ENCODE measurements around the gene APP.
A peak's percentile ranks its signal among the peaks of the same experiment; 100 is the strongest.

The APP gene

GRCh38 chr21:26125433-26126167, 45.0 kb downstream of the APP start:
- DNase-seq: no peak

- DNase-seq: no peak
These were observed 45.7 kb downstream of the APP start for GRCh38 chr21:26124896-26125295.

- DNase-seq: no peak
These were observed 46.1 kb downstream of the APP start for GRCh38 chr21:26124421-26124833.

- no peak for DNase-seq
These were observed 47.6 kb downstream of the APP start for GRCh38 chr21:26123012-26123411.

- no peak for DNase-seq
These were observed 49.7 kb downstream of the APP start for GRCh38 chr21:26120828-26121227.

GRCh38 chr21:26119906-26120305, 50.7 kb downstream of the APP start:
- no peak for DNase-seq

GRCh38 chr21:26118938-26119540, 51.5 kb downstream of the APP start:
- no peak for DNase-seq

GRCh38 chr21:26117972-26118367, 52.6 kb downstream of the APP start:
- no peak for DNase-seq

GRCh38 chr21:26117324-26117971, 53.1 kb downstream of the APP start:
- DNase-seq: no peak

- DNase-seq: no peak
These were observed 54.0 kb downstream of the APP start for GRCh38 chr21:26116456-26117011.

GRCh38 chr21:26115899-26116298, 54.7 kb downstream of the APP start:
- DNase-seq: no peak

- DNase-seq: peak; percentile 8
These were observed 55.3 kb downstream of the APP start for GRCh38 chr21:26115305-26115704.

- DNase-seq: no peak
These were observed 57.6 kb downstream of the APP start for GRCh38 chr21:26112975-26113374.

GRCh38 chr21:26112127-26112742, 58.3 kb downstream of the APP start:
- no peak for DNase-seq

- no peak for DNase-seq
These were observed 59.9 kb downstream of the APP start for GRCh38 chr21:26110715-26111114.

- DNase-seq: no peak
These were observed 63.1 kb downstream of the APP start for GRCh38 chr21:26107429-26107828.

GRCh38 chr21:26106562-26106961, 64.0 kb downstream of the APP start:
- no peak for DNase-seq

- no peak for DNase-seq
These were observed 64.8 kb downstream of the APP start for GRCh38 chr21:26105819-26106218.

GRCh38 chr21:26100573-26100972, 70.0 kb downstream of the APP start:
- DNase-seq: no peak

- DNase-seq: no peak
These were observed 70.9 kb downstream of the APP start for GRCh38 chr21:26099610-26100219.

GRCh38 chr21:26098772-26099397, 71.7 kb downstream of the APP start:
- no peak for DNase-seq

GRCh38 chr21:26097475-26097874, 73.1 kb downstream of the APP start:
- no peak for DNase-seq

Measured in CD4-positive, alpha-beta T cell treated with Interleukin-6 for 4 hours (primary cell).